Endothelial cell of umbilical vein (primary cell): Measurements from ENCODE around the gene ZNF528.

ENCODE experiments used
- CTCF ChIP-seq, 2 donors: IDR thresholded peaks; 1 replicate in 1 of 2; 2 replicates in 1 of 2; pipeline ENCODE4 v1.5.1; 2011; ENCODE audit warnings: low read length in 2 of 2, mild to moderate bottlenecking in 2 of 2, moderate library complexity in 2 of 2, control low read depth in 1 of 2, inconsistent platforms in 1 of 2, low read depth in 1 of 2; ENCODE audit not compliant: insufficient read depth in 1 of 2; ENCODE audit errors: extremely low read depth in 1 of 2
- EZH2 ChIP-seq: IDR thresholded peaks from 2 replicates; pipeline ENCODE4 v1.6.1; 2012; ENCODE audit warnings: borderline replicate concordance, low read depth, mild to moderate bottlenecking, moderate library complexity, low read length, inconsistent platforms; ENCODE audit not compliant: severe bottlenecking
- FOS ChIP-seq: IDR thresholded peaks from 2 replicates; pipeline ENCODE4 v1.6.1; 2011; ENCODE audit warnings: mild to moderate bottlenecking, low read length, moderate library complexity, borderline replicate concordance; ENCODE audit not compliant: insufficient read depth
- GATA2 ChIP-seq: IDR thresholded peaks from 2 replicates; pipeline ENCODE4 v1.7.0; 2011; ENCODE audit warnings: low read depth, mild to moderate bottlenecking, moderate library complexity, mixed read lengths, low read length; ENCODE audit not compliant: insufficient read length, insufficient read depth
- JUN ChIP-seq: IDR thresholded peaks from 2 replicates; pipeline ENCODE4 v1.6.1; 2011; ENCODE audit warnings: borderline replicate concordance, low read depth; ENCODE audit not compliant: insufficient read length, insufficient read depth
- MYC ChIP-seq: IDR thresholded peaks from one replicate; pipeline ENCODE4 v1.6.1; 2011; ENCODE audit warnings: mild to moderate bottlenecking, low read depth, low read length
- POLR2A ChIP-seq: IDR thresholded peaks from 2 replicates; pipeline ENCODE4 v1.6.1; 2012; ENCODE audit warnings: low read depth, mild to moderate bottlenecking, control low read depth, low read length
- POLR2AphosphoS5 ChIP-seq: IDR thresholded peaks from 2 replicates; pipeline ENCODE4 v1.6.1; 2012; ENCODE audit warnings: low read depth, mild to moderate bottlenecking, control low read depth, low read length, moderate library complexity; ENCODE audit not compliant: insufficient read depth
- TF ChIP-seq, protein P1 (sequence below): IDR thresholded peaks from 2 replicates; pipeline ENCODE4 v1.6.1; 2011; ENCODE audit not compliant: insufficient read depth, insufficient read length

DNA sequence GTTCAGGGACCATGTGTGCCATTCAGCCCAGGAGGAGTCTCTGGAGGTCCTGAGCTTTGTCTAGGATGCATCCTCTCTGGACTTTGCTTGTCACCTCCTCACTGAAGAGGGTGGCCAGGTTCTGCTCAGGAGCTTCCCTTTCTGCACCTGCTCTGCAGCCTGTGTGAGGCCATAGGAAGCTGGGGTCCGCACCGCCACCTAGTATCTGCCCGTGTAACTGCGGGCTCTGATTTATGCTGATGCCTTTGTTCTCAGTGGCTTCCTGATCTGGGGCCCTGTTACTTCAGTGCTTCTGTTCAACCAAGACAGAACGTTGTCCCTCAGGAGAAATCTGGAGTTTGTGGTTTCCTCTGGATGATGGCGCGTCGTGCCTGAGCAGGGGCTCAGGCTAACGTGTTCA is 46.1 kb upstream of the ZNF528 start:
- TF ChIP-seq CTCF (IDR thresholded peaks at IDR 0.05; ENCODE audit: extremely low read depth in 1 of 2, insufficient read depth in 1 of 2, low read depth in 1 of 2, low read length in 2 of 2) (no peak), EZH2 (no peak), MYC (no peak), POLR2AphosphoS5 (no peak), POLR2A (no peak), JUN (no peak), GATA2 (no peak), FOS (no peak)
- TF ChIP-seq, protein P1, sequence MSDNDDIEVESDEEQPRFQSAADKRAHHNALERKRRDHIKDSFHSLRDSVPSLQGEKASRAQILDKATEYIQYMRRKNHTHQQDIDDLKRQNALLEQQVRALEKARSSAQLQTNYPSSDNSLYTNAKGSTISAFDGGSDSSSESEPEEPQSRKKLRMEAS: no peak
